ENCODE data around the gene KMT2C.

The KMT2C gene

GRCh38 chr7:152180587-152180986 lies 255.2 kb downstream of the KMT2C start:
- H3K36me3 ChIP-seq (ENCODE audit: control insufficient read depth, insufficient read depth, low read length, severe bottlenecking), result peaks cover 81% of the 10 kb centered on the region
- no peak overlapping the region for H3K4me3 ChIP-seq (ENCODE audit: low read length)
- no peaks in the 10 kb centered on the region for H3K9me3 ChIP-seq (ENCODE audit: control insufficient read depth, low read length)
- H3K27me3 ChIP-seq (replicated peaks; ENCODE audit: control insufficient read depth, insufficient read depth, low read length), result no peaks in the 10 kb centered on the region
- H3K9ac ChIP-seq (ENCODE audit: low read length), result no peak overlapping the region
- DNase-seq (ENCODE audit: low read depth), result no peak
- peaks cover 7% of the 10 kb centered on the region for H3K4me1 ChIP-seq (ENCODE audit: control insufficient read depth, insufficient read depth, low read length)

DNA sequence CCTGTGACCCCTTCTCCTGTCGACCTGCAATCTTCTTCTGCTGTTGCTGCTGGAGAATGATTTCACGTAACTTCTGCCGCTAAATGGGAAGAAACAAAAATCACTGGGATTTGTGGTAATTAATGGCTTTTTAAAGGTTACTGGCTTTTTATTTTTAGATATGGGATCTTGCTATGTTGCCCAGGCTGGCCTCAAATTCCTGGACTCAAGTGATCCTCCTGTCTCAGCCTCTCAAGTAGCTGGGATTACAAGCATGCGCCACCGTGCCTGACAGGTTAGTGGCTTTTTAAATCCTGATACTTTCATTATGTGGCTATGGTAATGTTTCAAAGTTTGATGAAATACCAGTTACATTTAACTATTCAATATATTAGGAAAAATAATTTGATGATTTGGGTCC lies 255.8 kb downstream of the KMT2C start:
- Histone ChIP-seq H3K36me3 (ENCODE audit: control insufficient read depth, insufficient read depth, low read length, severe bottlenecking) (peaks cover 82% of the 10 kb centered on the region), H3K9me3 (ENCODE audit: control insufficient read depth, low read length) (no peaks in the 10 kb centered on the region), H3K9ac (ENCODE audit: low read length) (no peak overlapping the region), H3K27me3 (replicated peaks; ENCODE audit: control insufficient read depth, insufficient read depth, low read length) (no peaks in the 10 kb centered on the region), H3K4me3 (ENCODE audit: low read length) (no peak overlapping the region), H3K4me1 (ENCODE audit: control insufficient read depth, insufficient read depth, low read length) (peaks cover 7% of the 10 kb centered on the region)
- no peak for DNase-seq (ENCODE audit: low read depth)

DNA sequence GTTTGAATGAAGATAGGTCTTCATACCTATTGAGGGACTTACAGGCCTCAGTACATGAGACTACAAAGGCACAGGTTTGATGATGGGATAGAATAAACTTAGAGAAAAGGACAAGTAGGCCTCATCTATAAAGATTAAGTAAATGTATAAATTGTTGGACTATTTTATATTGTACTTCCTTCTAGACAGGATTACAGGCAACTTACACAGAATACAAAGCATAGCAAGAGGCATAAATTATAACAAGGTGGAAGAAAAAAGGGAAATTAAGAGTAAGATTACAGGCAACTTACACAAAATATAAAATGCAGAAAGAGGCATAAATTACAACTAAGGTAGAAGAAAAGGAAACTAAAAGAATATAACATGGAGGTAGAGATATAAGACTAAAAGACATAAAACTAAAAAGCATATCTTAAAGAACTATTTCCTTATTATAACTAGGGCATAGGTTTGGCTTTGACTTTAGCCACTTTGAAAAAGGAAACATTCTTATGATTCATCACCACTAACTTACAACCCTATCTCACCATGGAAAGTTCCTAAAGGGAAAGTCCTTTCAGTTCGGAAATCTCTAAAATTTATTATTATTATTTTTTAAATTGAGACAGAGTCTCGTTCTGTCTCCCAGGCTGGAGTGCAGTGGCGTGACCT lies 257.3 kb downstream of the KMT2C start:
- H3K4me1 ChIP-seq (ENCODE audit: control insufficient read depth, insufficient read depth, low read length), result peaks cover 11% of the 10 kb centered on the region
- no peak overlapping the region for H3K9ac ChIP-seq (ENCODE audit: low read length)
- H3K27me3 ChIP-seq (replicated peaks; ENCODE audit: control insufficient read depth, insufficient read depth, low read length), result no peaks in the 10 kb centered on the region
- DNase-seq (ENCODE audit: low read depth), result no peak
- H3K4me3 ChIP-seq (ENCODE audit: low read length), result no peak overlapping the region
- no peaks in the 10 kb centered on the region for H3K9me3 ChIP-seq (ENCODE audit: control insufficient read depth, low read length)
- peaks cover 80% of the 10 kb centered on the region for H3K36me3 ChIP-seq (ENCODE audit: control insufficient read depth, insufficient read depth, low read length, severe bottlenecking)

- H3K36me3 ChIP-seq (ENCODE audit: control insufficient read depth, insufficient read depth, low read length, severe bottlenecking), result peaks cover 80% of the 10 kb centered on the region
These were observed 258.0 kb downstream of the KMT2C start for GRCh38 chr7:152177681-152178404.

DNA sequence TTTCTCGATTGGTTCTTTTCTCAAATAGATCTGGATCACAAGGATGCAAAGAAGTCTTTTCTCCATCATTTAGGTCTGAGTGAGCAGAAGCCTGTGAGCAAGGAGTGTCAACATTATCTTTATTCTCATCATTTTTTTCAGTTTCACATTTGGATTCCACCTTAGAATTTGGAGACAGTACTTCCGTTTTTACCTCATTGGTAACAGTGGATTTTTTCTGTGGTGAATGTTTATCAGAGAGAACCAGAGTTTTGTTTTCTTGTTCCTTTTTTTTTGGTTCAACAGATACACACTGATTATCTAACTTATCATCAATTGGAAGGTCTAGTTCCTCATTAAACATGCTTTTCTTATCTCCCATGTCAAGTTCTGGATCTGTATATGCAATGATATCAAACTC lies 259.0 kb downstream of the KMT2C start:
- no peak for DNase-seq (ENCODE audit: low read depth)
- Histone ChIP-seq H3K36me3 (ENCODE audit: control insufficient read depth, insufficient read depth, low read length, severe bottlenecking) (peaks cover 78% of the 10 kb centered on the region), H3K9ac (ENCODE audit: low read length) (no peak overlapping the region), H3K4me3 (ENCODE audit: low read length) (no peak overlapping the region), H3K27me3 (replicated peaks; ENCODE audit: control insufficient read depth, insufficient read depth, low read length) (no peaks in the 10 kb centered on the region), H3K9me3 (ENCODE audit: control insufficient read depth, low read length) (no peaks in the 10 kb centered on the region), H3K4me1 (ENCODE audit: control insufficient read depth, insufficient read depth, low read length) (peaks cover 15% of the 10 kb centered on the region)

More at GRCh38 chr7:152177681-152178404, 258.0 kb downstream of the KMT2C start:
- Histone ChIP-seq H3K9me3 (ENCODE audit: control insufficient read depth, low read length) (no peaks in the 10 kb centered on the region), H3K4me3 (ENCODE audit: low read length) (no peak overlapping the region), H3K4me1 (ENCODE audit: control insufficient read depth, insufficient read depth, low read length) (peaks cover 15% of the 10 kb centered on the region), H3K9ac (ENCODE audit: low read length) (no peak overlapping the region), H3K27me3 (replicated peaks; ENCODE audit: control insufficient read depth, insufficient read depth, low read length) (no peaks in the 10 kb centered on the region)
- DNase-seq (ENCODE audit: low read depth), result no peak

GRCh38 chr7:152173372-152174070 lies 262.3 kb downstream of the KMT2C start:
- DNase-seq (ENCODE audit: low read depth), result peak; percentile 21
- Histone ChIP-seq H3K36me3 (ENCODE audit: control insufficient read depth, insufficient read depth, low read length, severe bottlenecking) (peaks cover 78% of the 10 kb centered on the region), H3K4me1 (ENCODE audit: control insufficient read depth, insufficient read depth, low read length) (peaks cover 12% of the 10 kb centered on the region), H3K27me3 (replicated peaks; ENCODE audit: control insufficient read depth, insufficient read depth, low read length) (no peaks in the 10 kb centered on the region), H3K4me3 (ENCODE audit: low read length) (no peak overlapping the region), H3K9me3 (ENCODE audit: control insufficient read depth, low read length) (no peaks in the 10 kb centered on the region), H3K9ac (ENCODE audit: low read length) (no peak overlapping the region)

- Histone ChIP-seq H3K36me3 (ENCODE audit: control insufficient read depth, insufficient read depth, low read length, severe bottlenecking) (peaks cover 91% of the 10 kb centered on the region), H3K27me3 (replicated peaks; ENCODE audit: control insufficient read depth, insufficient read depth, low read length) (no peaks in the 10 kb centered on the region)
These were observed 273.5 kb downstream of the KMT2C start for GRCh38 chr7:152162287-152162686.

GRCh38 chr7:152161171-152161570 lies 274.6 kb downstream of the KMT2C start:
- no peak overlapping the region for H3K9ac ChIP-seq (ENCODE audit: low read length)
- H3K9me3 ChIP-seq (ENCODE audit: control insufficient read depth, low read length), result no peaks in the 10 kb centered on the region
- H3K4me3 ChIP-seq (ENCODE audit: low read length), result no peak overlapping the region
- no peaks in the 10 kb centered on the region for H3K4me1 ChIP-seq (ENCODE audit: control insufficient read depth, insufficient read depth, low read length)
- H3K36me3 ChIP-seq (ENCODE audit: control insufficient read depth, insufficient read depth, low read length, severe bottlenecking), result peaks cover 86% of the 10 kb centered on the region
- no peak for DNase-seq (ENCODE audit: low read depth)
- H3K27me3 ChIP-seq (replicated peaks; ENCODE audit: control insufficient read depth, insufficient read depth, low read length), result no peaks in the 10 kb centered on the region

More at GRCh38 chr7:152162287-152162686, 273.5 kb downstream of the KMT2C start:
- no peaks in the 10 kb centered on the region for H3K9me3 ChIP-seq (ENCODE audit: control insufficient read depth, low read length)
- no peaks in the 10 kb centered on the region for H3K4me1 ChIP-seq (ENCODE audit: control insufficient read depth, insufficient read depth, low read length)
- DNase-seq (ENCODE audit: low read depth), result no peak
- H3K4me3 ChIP-seq (ENCODE audit: low read length), result no peak overlapping the region
- H3K9ac ChIP-seq (ENCODE audit: low read length), result no peak overlapping the region

GRCh38 chr7:152158801-152159587 lies 276.8 kb downstream of the KMT2C start:
- DNase-seq (ENCODE audit: low read depth), result no peak
- no peak overlapping the region for H3K4me3 ChIP-seq (ENCODE audit: low read length)
- H3K36me3 ChIP-seq (ENCODE audit: control insufficient read depth, insufficient read depth, low read length, severe bottlenecking), result peaks cover 91% of the 10 kb centered on the region
- H3K27me3 ChIP-seq (replicated peaks; ENCODE audit: control insufficient read depth, insufficient read depth, low read length), result no peaks in the 10 kb centered on the region
- no peaks in the 10 kb centered on the region for H3K9me3 ChIP-seq (ENCODE audit: control insufficient read depth, low read length)
- no peak overlapping the region for H3K9ac ChIP-seq (ENCODE audit: low read length)
- H3K4me1 ChIP-seq (ENCODE audit: control insufficient read depth, insufficient read depth, low read length), result no peaks in the 10 kb centered on the region

DNA sequence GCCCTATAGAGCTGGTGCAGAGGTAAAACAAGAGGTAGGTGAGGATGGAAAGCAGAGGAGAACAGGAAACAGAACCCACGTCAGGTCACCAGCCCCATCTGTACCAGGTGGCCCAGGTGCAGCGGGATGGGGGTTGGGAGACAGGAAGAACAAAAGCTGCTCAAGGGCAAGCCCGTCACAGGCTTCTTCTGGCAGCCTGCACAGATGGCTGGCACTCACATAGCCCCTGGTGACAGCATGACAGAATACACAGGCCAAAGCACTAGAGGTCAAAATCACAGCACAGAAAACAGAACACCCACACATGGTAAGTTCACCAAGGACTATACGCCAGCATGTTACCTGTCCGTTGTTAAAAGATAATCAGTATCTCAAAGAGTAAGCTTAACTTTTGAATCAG lies 283.5 kb downstream of the KMT2C start:
- H3K9me3 ChIP-seq (ENCODE audit: control insufficient read depth, low read length), result no peaks in the 10 kb centered on the region
- no peaks in the 10 kb centered on the region for H3K27me3 ChIP-seq (replicated peaks; ENCODE audit: control insufficient read depth, insufficient read depth, low read length)
- no peak for DNase-seq (ENCODE audit: low read depth)
- no peaks in the 10 kb centered on the region for H3K4me1 ChIP-seq (ENCODE audit: control insufficient read depth, insufficient read depth, low read length)
- no peak overlapping the region for H3K9ac ChIP-seq (ENCODE audit: low read length)
- H3K4me3 ChIP-seq (ENCODE audit: low read length), result no peak overlapping the region
- H3K36me3 ChIP-seq (ENCODE audit: control insufficient read depth, insufficient read depth, low read length, severe bottlenecking), result peaks cover 93% of the 10 kb centered on the region

DNA sequence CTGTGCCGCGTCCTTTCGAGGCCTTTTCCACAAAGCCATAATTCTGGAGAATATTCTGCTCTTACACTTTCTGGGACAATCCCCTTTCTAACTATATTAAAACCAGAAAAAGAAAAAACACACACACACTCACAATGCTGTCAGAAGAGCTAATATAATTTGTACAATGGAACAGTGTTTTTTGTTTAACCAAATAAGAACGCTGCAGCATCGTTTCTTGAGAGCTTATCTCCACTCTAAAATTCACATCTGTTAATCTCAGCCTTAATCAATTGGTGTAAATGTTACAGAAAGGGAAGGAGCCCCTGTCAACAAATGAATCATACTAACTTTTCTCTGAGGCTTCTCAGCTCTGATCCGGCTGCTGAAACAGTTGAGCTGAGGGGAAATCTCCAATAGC lies 286.4 kb downstream of the KMT2C start:
- no peak overlapping the region for H3K9ac ChIP-seq (ENCODE audit: low read length)
- peaks cover 14% of the 10 kb centered on the region for H3K4me1 ChIP-seq (ENCODE audit: control insufficient read depth, insufficient read depth, low read length)
- H3K9me3 ChIP-seq (ENCODE audit: control insufficient read depth, low read length), result no peaks in the 10 kb centered on the region
- peaks cover 89% of the 10 kb centered on the region for H3K36me3 ChIP-seq (ENCODE audit: control insufficient read depth, insufficient read depth, low read length, severe bottlenecking)
- DNase-seq (ENCODE audit: low read depth), result no peak
- H3K27me3 ChIP-seq (replicated peaks; ENCODE audit: control insufficient read depth, insufficient read depth, low read length), result no peaks in the 10 kb centered on the region
- H3K4me3 ChIP-seq (ENCODE audit: low read length), result no peak overlapping the region

All from adipocyte (in vitro differentiated cells).